K562 (cell line): ENCODE measurements around the gene EEF1A1. TPM values are rescaled to one million over a fixed set of nuclear protein-coding genes. Genes with fewer than 3 reads are reported as not detected.
A peak's percentile ranks its signal among the peaks of the same experiment; 100 is the strongest.

ENCODE experiments used
- ATF1 ChIP-seq, 2 experiments: fragments of 450-650 bp in 1 of 2; IDR thresholded peaks; 2 replicates each; pipeline ENCODE4 v1.6.1; 2016; ENCODE audit warnings: missing compliant biosample characterization in 1 of 2, missing genetic modification characterization in 1 of 2
- BRD9 ChIP-seq: fragments of 450-650 bp; IDR thresholded peaks from 2 replicates; pipeline ENCODE4 v1.6.1; 2018; ENCODE audit warnings: low read depth; ENCODE audit not compliant: partially characterized antibody
- CCNT2 ChIP-seq: IDR thresholded peaks from 2 replicates; pipeline ENCODE4 v1.6.1; 2011; ENCODE audit warnings: borderline replicate concordance, low read depth, mild to moderate bottlenecking, moderate library complexity, mixed read lengths, low read length; ENCODE audit not compliant: insufficient read length; ENCODE audit errors: extremely low read depth
- CTBP1 ChIP-seq: fragments of 450-650 bp; IDR thresholded peaks from 2 replicates; pipeline ENCODE4 v1.6.1; 2016; ENCODE audit warnings: borderline replicate concordance
- ELF1 ChIP-seq: fragments of 200-800 bp; sonication (Bioruptor generic); IDR thresholded peaks from 2 replicates; pipeline ENCODE4 v1.6.1; 2016; ENCODE audit warnings: missing genetic modification characterization, missing compliant biosample characterization
- ELK3 ChIP-seq: fragments of 450-650 bp; formaldehyde crosslinking; IDR thresholded peaks from 2 replicates; pipeline ENCODE4 v1.4.0; 2020; ENCODE audit warnings: mild to moderate bottlenecking
- GTF2A2 ChIP-seq: IDR thresholded peaks from 2 replicates; pipeline ENCODE4 v1.6.1; 2016; ENCODE audit warnings: mild to moderate bottlenecking, missing genetic modification characterization, missing compliant biosample characterization
- NCOA6 ChIP-seq: fragments of 450-650 bp; IDR thresholded peaks from 2 replicates; pipeline ENCODE4 v1.6.1; 2017; ENCODE audit warnings: mild to moderate bottlenecking
- SNIP1 ChIP-seq: fragments of 450-650 bp; IDR thresholded peaks from 2 replicates; pipeline ENCODE4 v1.7.1; 2017; ENCODE audit warnings: low read depth, mild to moderate bottlenecking
- XRCC3 ChIP-seq: fragments of 450-650 bp; IDR thresholded peaks from 2 replicates; pipeline ENCODE4 v1.6.1; 2017; ENCODE audit warnings: mild to moderate bottlenecking, moderate library complexity
- ZFP30 ChIP-seq: fragments of 250-450 bp; sonication (Bioruptor Pico); IDR thresholded peaks from 2 replicates; pipeline ENCODE4 v1.8.0; 2022; ENCODE audit warnings: moderate library complexity, mild to moderate bottlenecking, inconsistent platforms, borderline replicate concordance
- ZNF175 ChIP-seq: fragments of 200-800 bp; sonication (Bioruptor generic); IDR thresholded peaks from 2 replicates; pipeline ENCODE4 v1.6.1; 2016; ENCODE audit warnings: low read depth, mild to moderate bottlenecking, missing genetic modification characterization, missing compliant biosample characterization
- ZNF41 ChIP-seq: fragments of 250-450 bp; sonication (Bioruptor Pico); conservative IDR thresholded peaks from 2 replicates; pipeline ENCODE4 v1.4.0; 2020; ENCODE audit warnings: mild to moderate bottlenecking
- ZNF766 ChIP-seq: fragments of 200-800 bp; sonication (Bioruptor generic); conservative IDR thresholded peaks from 2 replicates; pipeline ENCODE4 v1.6.1; 2016; ENCODE audit warnings: missing genetic modification characterization, missing compliant biosample characterization
- polyA plus RNA-seq, 8 experiments: library from polyadenylated mRNA; depleted of rRNA in 4 of 8; stranded (reverse) in 5 of 8; unstranded in 3 of 8; fragments of >200 nt; fragmentation: Nextera tagmentation in 2 of 8; fragmentation: Illumina TruSeq in 1 of 8; extraction: Ambion mirVana in 2 of 8; extraction: Trizol in 1 of 8; gene quantifications; 2 replicates each; pipeline versions ENCODE4 v1.2.1 to v1.2.3, GENCODE V29; 2011 to 2014; ENCODE audit warnings: inconsistent platforms in 1 of 8, missing spikeins in 1 of 8
- total RNA-seq, 7 experiments: library from RNA; depleted of rRNA in 6 of 7; stranded (reverse); fragments of >200 nt in 6 of 7; fragmentation: Illumina TruSeq in 2 of 7; extraction: Trizol in 2 of 7; gene quantifications; 2 replicates each; pipeline versions ENCODE4 v1.2.1 to v1.2.3, GENCODE V29; 2011 to 2021; ENCODE audit warnings: low replicate concordance in 1 of 7
- TF ChIP-seq, protein P1 (sequence below), 2 experiments: fragments of 450-650 bp in 1 of 2; sonication (generic) in 1 of 2; formaldehyde crosslinking in 1 of 2; IDR thresholded peaks; 2 replicates each; pipeline versions ENCODE4 v1.7.1 to v1.9.0; 2016 to 2022; ENCODE audit warnings: inconsistent platforms in 1 of 2, mild to moderate bottlenecking in 1 of 2, missing genetic modification reagents in 1 of 2
- TF ChIP-seq, protein P2 (sequence below): fragments of 250-450 bp; sonication (Bioruptor Pico); IDR thresholded peaks from 2 replicates; pipeline ENCODE4 v1.8.0; 2022; ENCODE audit warnings: inconsistent platforms, mild to moderate bottlenecking, moderate library complexity, borderline replicate concordance

Gene EEF1A1
- total and polyA plus RNA-seq, 9 of the 15 experiments (the other 6 are each of a cell fraction or from before 2014, with no cell fraction given) = 6,453 to 17,323 (median 11,082) TPM

DNA sequence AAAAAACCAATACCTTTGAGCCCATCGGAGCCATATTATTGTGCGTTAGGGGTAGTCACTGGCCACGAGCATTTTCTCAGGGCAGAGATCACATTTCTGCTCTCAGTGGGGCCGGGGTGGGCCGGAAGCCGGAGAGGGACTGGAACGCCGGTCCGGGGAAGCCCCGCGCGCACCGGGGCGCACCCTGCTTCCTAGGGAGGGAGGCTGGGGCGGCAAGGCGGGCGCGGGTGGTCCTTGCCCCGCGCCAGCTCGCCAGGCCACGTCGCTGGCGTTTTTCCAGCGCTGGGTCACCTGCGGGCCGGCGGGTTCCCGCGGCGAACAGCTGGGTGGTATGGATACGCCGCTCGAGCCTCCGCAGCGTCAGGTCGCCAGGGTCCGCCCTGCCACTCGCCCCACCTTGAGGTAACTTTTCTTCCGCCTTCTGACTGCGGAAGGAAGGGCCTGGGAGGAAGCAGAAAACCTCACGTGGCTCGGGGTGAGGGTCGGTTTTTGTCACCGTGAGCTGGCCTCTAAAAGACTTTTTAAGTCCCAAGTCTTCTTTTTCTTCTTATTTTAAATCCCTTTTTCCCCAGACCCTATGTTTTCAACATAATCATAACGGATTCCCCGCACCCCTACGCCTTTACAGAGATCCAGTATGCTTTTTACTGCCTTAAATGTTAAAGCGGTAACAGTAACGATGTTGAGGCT, 2.7 kb upstream of the EEF1A1 start (continued):
- TF ChIP-seq, protein P1, sequence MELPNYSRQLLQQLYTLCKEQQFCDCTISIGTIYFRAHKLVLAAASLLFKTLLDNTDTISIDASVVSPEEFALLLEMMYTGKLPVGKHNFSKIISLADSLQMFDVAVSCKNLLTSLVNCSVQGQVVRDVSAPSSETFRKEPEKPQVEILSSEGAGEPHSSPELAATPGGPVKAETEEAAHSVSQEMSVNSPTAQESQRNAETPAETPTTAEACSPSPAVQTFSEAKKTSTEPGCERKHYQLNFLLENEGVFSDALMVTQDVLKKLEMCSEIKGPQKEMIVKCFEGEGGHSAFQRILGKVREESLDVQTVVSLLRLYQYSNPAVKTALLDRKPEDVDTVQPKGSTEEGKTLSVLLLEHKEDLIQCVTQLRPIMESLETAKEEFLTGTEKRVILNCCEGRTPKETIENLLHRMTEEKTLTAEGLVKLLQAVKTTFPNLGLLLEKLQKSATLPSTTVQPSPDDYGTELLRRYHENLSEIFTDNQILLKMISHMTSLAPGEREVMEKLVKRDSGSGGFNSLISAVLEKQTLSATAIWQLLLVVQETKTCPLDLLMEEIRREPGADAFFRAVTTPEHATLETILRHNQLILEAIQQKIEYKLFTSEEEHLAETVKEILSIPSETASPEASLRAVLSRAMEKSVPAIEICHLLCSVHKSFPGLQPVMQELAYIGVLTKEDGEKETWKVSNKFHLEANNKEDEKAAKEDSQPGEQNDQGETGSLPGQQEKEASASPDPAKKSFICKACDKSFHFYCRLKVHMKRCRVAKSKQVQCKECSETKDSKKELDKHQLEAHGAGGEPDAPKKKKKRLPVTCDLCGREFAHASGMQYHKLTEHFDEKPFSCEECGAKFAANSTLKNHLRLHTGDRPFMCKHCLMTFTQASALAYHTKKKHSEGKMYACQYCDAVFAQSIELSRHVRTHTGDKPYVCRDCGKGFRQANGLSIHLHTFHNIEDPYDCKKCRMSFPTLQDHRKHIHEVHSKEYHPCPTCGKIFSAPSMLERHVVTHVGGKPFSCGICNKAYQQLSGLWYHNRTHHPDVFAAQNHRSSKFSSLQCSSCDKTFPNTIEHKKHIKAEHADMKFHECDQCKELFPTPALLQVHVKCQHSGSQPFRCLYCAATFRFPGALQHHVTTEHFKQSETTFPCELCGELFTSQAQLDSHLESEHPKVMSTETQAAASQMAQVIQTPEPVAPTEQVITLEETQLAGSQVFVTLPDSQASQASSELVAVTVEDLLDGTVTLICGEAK (IDR thresholded peaks at IDR 0.05) = peak; percentile 71
- TF ChIP-seq, protein P1 (CRISPR knock-in tag; IDR thresholded peaks at IDR 0.05) = no peak
- no peak for TF ChIP-seq ZFP30 (CRISPR knock-in tag)
- TF ChIP-seq GTF2A2 (tag) = 0 out of 2 replicates have a peak, but pooled peaks have one; percentile 46
- TF ChIP-seq CTBP1 = peak; percentile 78; the same call in 1 of the 2 replicates
- peak; percentile 70; the same call in 1 of the 2 replicates for TF ChIP-seq ZNF175
- TF ChIP-seq ZNF766 (CRISPR knock-in tag) = 0 out of 2 replicates have a peak, but pooled peaks have one; percentile 36
- no peak for TF ChIP-seq NCOA6
- no peak for TF ChIP-seq ELK3 (CRISPR knock-in tag)
- no peak for TF ChIP-seq XRCC3
- TF ChIP-seq ZNF41 (CRISPR knock-in tag) = no peak
- peak; percentile 28 for TF ChIP-seq BRD9
- peak; percentile 91 for TF ChIP-seq ELF1 (tag)
- TF ChIP-seq, protein P2, sequence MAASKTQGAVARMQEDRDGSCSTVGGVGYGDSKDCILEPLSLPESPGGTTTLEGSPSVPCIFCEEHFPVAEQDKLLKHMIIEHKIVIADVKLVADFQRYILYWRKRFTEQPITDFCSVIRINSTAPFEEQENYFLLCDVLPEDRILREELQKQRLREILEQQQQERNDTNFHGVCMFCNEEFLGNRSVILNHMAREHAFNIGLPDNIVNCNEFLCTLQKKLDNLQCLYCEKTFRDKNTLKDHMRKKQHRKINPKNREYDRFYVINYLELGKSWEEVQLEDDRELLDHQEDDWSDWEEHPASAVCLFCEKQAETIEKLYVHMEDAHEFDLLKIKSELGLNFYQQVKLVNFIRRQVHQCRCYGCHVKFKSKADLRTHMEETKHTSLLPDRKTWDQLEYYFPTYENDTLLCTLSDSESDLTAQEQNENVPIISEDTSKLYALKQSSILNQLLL (CRISPR knock-in tag) = no peak
- TF ChIP-seq CCNT2 = peak; percentile 82
- TF ChIP-seq ATF1 (CRISPR knock-in tag; IDR thresholded peaks at IDR 0.05) = no peak
- peak; percentile 69 for TF ChIP-seq ATF1 (tag; IDR thresholded peaks at IDR 0.05)
- peak; percentile 73; the same call in 1 of the 2 replicates for TF ChIP-seq SNIP1
